GM21825 (cell line): Measurements from ENCODE around the gene TDRD5.
A peak's percentile ranks its signal among the peaks of the same experiment; 100 is the strongest.
"Not testable (repeated sequence)": the region's sequence is repeated elsewhere in the genome, so short reads cannot be mapped to it uniquely, and the experiment has no call there.

ENCODE experiments used
- ATAC-seq: cut with Tn5 transposase; IDR thresholded peaks from one replicate; pipeline ENCODE4 v1.9.1; 2021; ENCODE audit warnings: mild to moderate bottlenecking, moderate library complexity; ENCODE audit not compliant: unreplicated experiment

TDRD5 gene

GRCh38 chr1:179599623-179600249 lies 8.1 kb downstream of the TDRD5 start:
- ATAC-seq, result no peak

GRCh38 chr1:179601093-179601492 lies 9.5 kb downstream of the TDRD5 start:
- no peak for ATAC-seq

- no peak for ATAC-seq
Observed at GRCh38 chr1:179612361-179612760, 20.7 kb downstream of the TDRD5 start.

- ATAC-seq, result no peak
Observed at GRCh38 chr1:179630719-179631118, 39.1 kb downstream of the TDRD5 start.

DNA sequence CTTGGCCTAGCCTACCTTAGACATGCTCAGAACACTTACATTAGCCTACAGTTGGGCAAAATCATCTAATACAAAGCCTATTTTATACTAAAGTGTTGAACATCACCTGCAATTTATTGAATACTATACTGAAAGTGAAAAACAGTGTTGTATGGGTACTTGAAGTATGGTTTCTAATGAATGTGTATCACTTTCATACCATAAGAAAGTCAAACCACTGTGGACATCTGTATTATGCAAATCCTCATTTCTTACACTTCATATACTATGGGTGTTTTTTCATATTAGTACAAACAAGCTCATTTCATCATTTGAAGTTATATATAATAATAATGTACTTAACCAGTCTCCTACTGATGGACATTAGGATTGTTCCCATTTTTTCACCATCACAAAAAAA lies 41.2 kb downstream of the TDRD5 start:
- ATAC-seq, result peak; percentile 65

DNA sequence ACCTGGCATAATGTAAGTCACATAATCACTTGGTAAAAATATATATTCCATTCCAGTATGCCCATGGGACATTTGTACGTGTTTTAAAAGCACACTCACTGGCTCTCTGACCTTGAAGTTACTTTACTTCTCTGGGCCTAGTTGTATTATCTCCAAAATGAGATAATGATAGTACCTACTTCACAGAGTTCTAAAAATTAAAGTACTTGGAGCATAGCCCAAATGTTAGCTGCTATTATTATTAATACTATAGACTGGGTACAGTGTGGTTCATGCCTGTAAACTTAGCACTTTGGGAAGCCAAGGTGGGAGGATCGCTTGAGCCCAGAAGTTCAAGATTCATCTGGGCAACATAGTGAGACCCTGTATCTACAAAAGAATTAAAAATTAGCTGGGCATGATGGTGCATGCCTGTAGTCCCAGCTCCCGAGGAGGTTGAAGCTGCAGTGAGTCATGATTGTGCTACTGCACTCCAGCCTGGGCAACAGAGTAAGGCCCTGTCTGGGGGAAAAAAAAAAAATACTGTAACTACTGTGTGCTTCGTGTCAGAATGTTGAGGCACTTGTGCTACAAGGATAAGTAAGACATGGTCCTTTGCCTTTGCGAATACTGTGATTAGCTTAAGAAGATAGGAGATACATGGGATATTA lies 45.7 kb downstream of the TDRD5 start:
- ATAC-seq, result no peak

GRCh38 chr1:179661018-179661417 lies 69.4 kb downstream of the TDRD5 start:
- ATAC-seq, result no peak

- ATAC-seq, result no peak
Observed at GRCh38 chr1:179663810-179664209, 72.2 kb downstream of the TDRD5 start.

GRCh38 chr1:179677882-179678281 lies 86.2 kb downstream of the TDRD5 start:
- ATAC-seq, result no peak

GRCh38 chr1:179694530-179694929 lies 102.9 kb downstream of the TDRD5 start:
- ATAC-seq, result not testable (repeated sequence)

- no peak for ATAC-seq
Observed at GRCh38 chr1:179702946-179703539, 111.4 kb downstream of the TDRD5 start.

- no peak for ATAC-seq
Observed at GRCh38 chr1:179706339-179706941, 114.8 kb downstream of the TDRD5 start.

- no peak for ATAC-seq
Observed at GRCh38 chr1:179707406-179707805, 115.8 kb downstream of the TDRD5 start.

- ATAC-seq, result no peak
Observed at GRCh38 chr1:179708434-179709195, 117.0 kb downstream of the TDRD5 start.

DNA sequence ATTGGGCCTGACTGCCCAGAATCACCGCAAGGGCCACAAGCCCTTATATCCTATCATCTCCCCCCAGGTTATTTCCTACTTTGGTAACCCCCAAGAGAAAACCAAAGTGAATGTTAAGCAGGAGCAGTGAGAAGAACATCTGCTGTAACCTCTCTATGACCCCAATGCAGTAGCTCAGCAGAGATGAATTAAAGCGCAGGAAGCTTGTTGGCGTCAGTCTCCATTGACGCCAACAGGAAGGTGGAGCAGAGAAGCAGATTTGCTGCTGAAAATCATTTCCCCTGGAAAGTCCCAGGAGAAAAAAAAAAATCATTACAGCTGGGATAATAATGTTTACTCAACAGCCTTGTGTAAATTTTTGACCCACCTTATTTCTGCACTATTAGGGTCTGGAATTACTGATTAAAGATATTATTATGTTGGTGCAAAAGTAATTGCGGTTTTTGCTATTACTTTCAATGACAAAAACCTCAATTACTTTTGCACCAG lies 118.3 kb downstream of the TDRD5 start:
- peak; percentile 75 for ATAC-seq

GRCh38 chr1:179714159-179714558 lies 122.5 kb downstream of the TDRD5 start:
- ATAC-seq, result no peak

- ATAC-seq, result no peak
Observed at GRCh38 chr1:179714623-179715022, 123.0 kb downstream of the TDRD5 start.

DNA sequence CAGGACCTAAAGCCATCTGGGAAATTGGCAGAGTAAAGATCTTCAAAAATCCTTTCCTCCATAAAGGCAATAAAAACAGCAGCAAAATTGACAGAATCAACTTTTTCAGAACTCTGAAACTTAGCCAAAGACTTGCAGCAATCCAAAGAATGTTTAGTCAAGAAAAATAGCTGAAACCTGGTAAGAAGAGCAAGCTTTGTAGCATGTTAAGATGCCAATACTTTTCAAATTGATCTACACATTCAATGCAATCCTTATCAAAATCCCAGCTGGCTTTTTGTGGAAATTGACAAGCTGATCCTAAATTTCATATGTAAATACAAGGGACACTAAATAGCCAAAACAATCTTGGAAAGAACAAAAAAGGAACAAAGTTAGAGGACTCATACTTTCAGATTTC lies 127.6 kb downstream of the TDRD5 start:
- no peak for ATAC-seq

DNA sequence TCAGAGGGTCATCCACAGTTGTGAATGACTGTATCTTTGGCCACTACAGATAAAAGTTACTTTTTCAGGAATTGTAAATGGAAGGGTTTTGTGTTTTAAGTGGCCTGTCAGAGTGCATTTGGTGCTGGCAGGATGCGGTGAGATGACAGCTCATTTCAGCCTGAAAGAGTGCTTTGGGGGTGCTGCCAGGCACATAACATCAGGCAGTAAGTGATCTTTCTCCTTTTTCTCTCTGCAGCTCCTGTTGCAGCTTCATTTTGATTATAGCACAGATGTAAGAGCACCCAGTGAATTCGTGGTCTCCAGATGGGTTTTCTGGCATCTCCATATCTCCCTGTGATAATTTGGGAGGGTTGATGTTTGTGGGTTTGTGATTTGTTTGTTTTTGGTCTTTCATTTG lies 136.6 kb downstream of the TDRD5 start:
- ATAC-seq, result no peak

DNA sequence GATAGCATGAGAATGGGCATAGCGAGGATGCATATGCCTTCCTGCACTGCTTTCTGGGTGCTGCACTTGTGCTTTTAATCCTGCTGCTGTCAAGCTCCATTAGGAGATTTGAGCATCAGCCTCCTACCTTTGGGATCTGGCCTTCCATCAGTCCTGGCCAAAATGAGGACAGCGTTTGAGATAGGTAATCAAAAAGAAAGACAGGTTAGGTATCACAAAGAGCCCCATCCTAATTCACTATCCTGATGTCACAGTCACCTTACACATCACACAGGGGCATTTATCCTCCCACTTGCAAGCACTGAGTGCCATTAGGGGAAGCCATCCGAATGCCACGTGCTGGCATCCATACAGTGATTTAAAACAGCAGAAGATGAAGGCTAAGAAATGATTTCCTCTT lies 138.2 kb downstream of the TDRD5 start:
- no peak for ATAC-seq

- no peak for ATAC-seq
Observed at GRCh38 chr1:179731643-179732042, 140.0 kb downstream of the TDRD5 start.
